Endothelial cell (in vitro differentiated cells): Measurements from ENCODE around the gene VRTN. TPM values are rescaled to one million over a fixed set of nuclear protein-coding genes. Genes with fewer than 3 reads are reported as not detected.

Experiments used
- total RNA-seq: library from RNA; stranded (reverse); fragmentation: NEBNext Ultra II Directional; extraction: Animal tissue kit (Norgen Biotek cat#: 25700); gene quantifications from one replicate; pipeline ENCODE4 v1.2.1, GENCODE V29; 2021; ENCODE audit not compliant: unreplicated experiment

The VRTN gene
- total RNA-seq, 1 donor from 2014 or later: 4.3 TPM

Other genes with a start within 250 kb of the VRTN start
- not detected for gene VSX2, start 109.0 kb upstream of the VRTN start, total RNA-seq
- gene ABCD4, start 45.5 kb upstream of the VRTN start, total RNA-seq: 151 TPM
- gene SYNDIG1L, start 77.7 kb downstream of the VRTN start, total RNA-seq: 1.1 TPM
- 246 TPM for gene NPC2, start 144.8 kb downstream of the VRTN start, total RNA-seq
- gene ISCA2, start 145.3 kb downstream of the VRTN start, total RNA-seq: 31.4 TPM